GM12891 (cell line): ENCODE results near the gene EDC3.

ENCODE experiments used
- POLR2A ChIP-seq: IDR thresholded peaks from 2 replicates; pipeline ENCODE4 v1.6.1; 2011; ENCODE audit warnings: low read depth, low read length, control low read depth
- POU2F2 ChIP-seq: IDR thresholded peaks from 2 replicates; pipeline ENCODE4 v1.6.1; 2011; ENCODE audit warnings: low read depth, mild to moderate bottlenecking, control low read depth, low read length, moderate library complexity
- TAF1 ChIP-seq: IDR thresholded peaks from 2 replicates; pipeline ENCODE4 v1.6.1; 2011; ENCODE audit warnings: low read depth, low read length, control low read depth

- no peak for TF ChIP-seq TAF1
- no peak for TF ChIP-seq POLR2A
- TF ChIP-seq POU2F2 = no peak
Measured at GRCh38 chr15:74631935-74632560, 63.8 kb downstream of the EDC3 start.
